GM04504 (cell line): ENCODE measurements around the gene RAC2.
"Not testable (repeated sequence)": the region's sequence is repeated elsewhere in the genome, so short reads cannot be mapped to it uniquely, and the experiment has no call there.

Experiments
- DNase-seq: peaks from one replicate; pipeline ENCODE4 v3.0.0-alpha.2; 2012; ENCODE audit warnings: low read depth

The RAC2 gene

GRCh38 chr22:37254867-37255233 is 10.8 kb upstream of the RAC2 start:
- DNase-seq: no peak

GRCh38 chr22:37254209-37254866 is 10.3 kb upstream of the RAC2 start:
- DNase-seq: no peak

GRCh38 chr22:37253126-37253660 is 9.1 kb upstream of the RAC2 start:
- DNase-seq: no peak

- not testable (repeated sequence) for DNase-seq
Measured at GRCh38 chr22:37251836-37252235, 7.8 kb upstream of the RAC2 start.

- DNase-seq: no peak
Measured at GRCh38 chr22:37249986-37250385, 5.9 kb upstream of the RAC2 start.

GRCh38 chr22:37248251-37248650 is 4.2 kb upstream of the RAC2 start:
- DNase-seq: no peak

- DNase-seq: no peak
Measured at GRCh38 chr22:37245740-37246139, 1.7 kb upstream of the RAC2 start.

GRCh38 chr22:37244922-37245722 is 1.1 kb upstream of the RAC2 start:
- no peak for DNase-seq

GRCh38 chr22:37243402-37244113 is 511 bp downstream of the RAC2 start:
- DNase-seq: no peak

GRCh38 chr22:37242395-37242918 is 1.6 kb downstream of the RAC2 start:
- no peak for DNase-seq

GRCh38 chr22:37241351-37242142 is 2.5 kb downstream of the RAC2 start:
- DNase-seq: no peak

- DNase-seq: no peak
Measured at GRCh38 chr22:37240941-37241320, 3.1 kb downstream of the RAC2 start.

GRCh38 chr22:37240240-37240940 is 3.7 kb downstream of the RAC2 start:
- DNase-seq: no peak

GRCh38 chr22:37239336-37240239 is 4.5 kb downstream of the RAC2 start:
- no peak for DNase-seq

GRCh38 chr22:37237371-37238268 is 6.4 kb downstream of the RAC2 start:
- DNase-seq: no peak

GRCh38 chr22:37235897-37236607 is 8.0 kb downstream of the RAC2 start:
- DNase-seq: no peak

- no peak for DNase-seq
Measured at GRCh38 chr22:37234736-37235711, 9.0 kb downstream of the RAC2 start.
